ENCODE results near the gene MYRFL. TPM values are rescaled to one million over a fixed set of nuclear protein-coding genes. Genes with fewer than 3 reads are reported as not detected.

Gene MYRFL
- total RNA-seq, 2 experiments from 2014 or later, result not detected

GRCh38 chr12:69875416-69875935 is 50.4 kb downstream of the MYRFL start:
- Mint-ChIP-seq H3K27me3 (peaks cover 19% of the 10 kb centered on the region), H3K27ac (no peak overlapping the region), H3K4me1 (ENCODE audit: low read depth) (no peaks in the 10 kb centered on the region), H3K36me3 (ENCODE audit: low read depth) (no peaks in the 10 kb centered on the region), H3K9me3 (no peaks in the 10 kb centered on the region), H3K4me3 (no peak overlapping the region)
- no peak for TF ChIP-seq CTCF (IDR thresholded peaks at IDR 0.05)
- ChIA-PET POLR2A (no interaction called here), CTCF (no interaction called here)
- intact Hi-C loops (cut with micrococcal nuclease), result no loop called here
- ATAC-seq (no peak), DNase-seq (no peak)

GRCh38 chr12:69879007-69879960 is 54.3 kb downstream of the MYRFL start:
- Mint-ChIP-seq H3K4me1 (ENCODE audit: low read depth) (no peaks in the 10 kb centered on the region), H3K9me3 (no peaks in the 10 kb centered on the region), H3K4me3 (no peak overlapping the region), H3K27ac (no peak overlapping the region), H3K36me3 (ENCODE audit: low read depth) (no peaks in the 10 kb centered on the region), H3K27me3 (peaks cover 19% of the 10 kb centered on the region)
- ChIA-PET CTCF (interaction anchor here (0.7 to 5.7 kb wide), 27 partner anchors 10 to 853 kb away, joined by 3 to 33 read pairs (median 4); no protein-coding TSS in a partner anchor), POLR2A (no interaction called here)
- peak; percentile 89 for TF ChIP-seq CTCF (IDR thresholded peaks at IDR 0.05)
- DNase-seq, result peak; percentile 82
- peak; percentile 94 for ATAC-seq
- intact Hi-C loops (cut with micrococcal nuclease), result loop anchor here (2.0 kb wide), 1 partner anchor 698 kb away; no protein-coding TSS in a partner anchor

- DNase-seq (no peak), ATAC-seq (no peak)
- Mint-ChIP-seq H3K36me3 (ENCODE audit: low read depth) (no peaks in the 10 kb centered on the region), H3K4me3 (no peak overlapping the region), H3K4me1 (ENCODE audit: low read depth) (no peaks in the 10 kb centered on the region), H3K9me3 (no peaks in the 10 kb centered on the region), H3K27ac (no peak overlapping the region), H3K27me3 (peaks cover 19% of the 10 kb centered on the region)
- ChIA-PET CTCF (interaction anchor here (1.0 to 5.7 kb wide), 6 partner anchors 8 to 839 kb away, joined by 3 to 33 read pairs (median 12); no protein-coding TSS in a partner anchor), POLR2A (no interaction called here)
- intact Hi-C loops (cut with micrococcal nuclease), result no loop called here
- no peak for TF ChIP-seq CTCF (IDR thresholded peaks at IDR 0.05)
Measured at GRCh38 chr12:69880571-69880970, 55.5 kb downstream of the MYRFL start.

- ATAC-seq, result no peak
- no peak overlapping the region for H3K27ac Mint-ChIP-seq
- intact Hi-C loops (cut with micrococcal nuclease), result no loop called here
- H3K36me3 Mint-ChIP-seq (ENCODE audit: low read depth), result no peaks in the 10 kb centered on the region
- TF ChIP-seq CTCF (IDR thresholded peaks at IDR 0.05), result no peak
- CTCF ChIA-PET, result interaction anchor here (1.3 to 5.7 kb wide), 4 partner anchors 10 to 839 kb away, joined by 3 to 33 read pairs (median 4); no protein-coding TSS in a partner anchor
- peaks cover 14% of the 10 kb centered on the region for H3K27me3 Mint-ChIP-seq
- POLR2A ChIA-PET, result no interaction called here
- no peak overlapping the region for H3K4me3 Mint-ChIP-seq
- DNase-seq, result no peak
- no peaks in the 10 kb centered on the region for H3K4me1 Mint-ChIP-seq (ENCODE audit: low read depth)
- no peaks in the 10 kb centered on the region for H3K9me3 Mint-ChIP-seq
Measured at GRCh38 chr12:69881771-69882170, 56.7 kb downstream of the MYRFL start.

GRCh38 chr12:69884386-69884785 is 59.4 kb downstream of the MYRFL start:
- intact Hi-C loops (cut with micrococcal nuclease), result no loop called here
- H3K9me3 Mint-ChIP-seq, result no peaks in the 10 kb centered on the region
- TF ChIP-seq CTCF (IDR thresholded peaks at IDR 0.05), result no peak
- CTCF ChIA-PET, result interaction anchor here (0.9 to 3.9 kb wide), 3 partner anchors 17 to 692 kb away, joined by 3 to 26 read pairs (median 5); no protein-coding TSS in a partner anchor
- no peaks in the 10 kb centered on the region for H3K4me1 Mint-ChIP-seq (ENCODE audit: low read depth)
- H3K27ac Mint-ChIP-seq, result no peak overlapping the region
- no peak for DNase-seq
- H3K27me3 Mint-ChIP-seq, result peaks cover 3% of the 10 kb centered on the region
- POLR2A ChIA-PET, result no interaction called here
- no peak overlapping the region for H3K4me3 Mint-ChIP-seq
- no peak for ATAC-seq
- no peaks in the 10 kb centered on the region for H3K36me3 Mint-ChIP-seq (ENCODE audit: low read depth)
